Nephron (organoid): ENCODE data around the gene ISG20.
A peak's percentile ranks its signal among the peaks of the same experiment; 100 is the strongest.

Experiments used
- H3K27ac Mint-ChIP-seq, 3 experiments: 2 replicates each; pipeline ENCODE4 v1.8.0; 2020; ENCODE audit warnings: mixed read lengths in 3 of 3, mild to moderate bottlenecking in 2 of 3, moderate library complexity in 1 of 3
- H3K27me3 Mint-ChIP-seq: 2 replicates; pipeline ENCODE4 v1.8.0; 2021; ENCODE audit warnings: low read depth, mild to moderate bottlenecking, moderate library complexity, mixed read lengths
- H3K36me3 Mint-ChIP-seq: 2 replicates; pipeline ENCODE4 v1.8.0; 2020; ENCODE audit warnings: low read depth, mixed read lengths
- H3K4me1 Mint-ChIP-seq: 2 replicates; pipeline ENCODE4 v1.8.0; 2020; ENCODE audit warnings: mixed read lengths
- H3K4me3 Mint-ChIP-seq, 3 experiments: 2 replicates each; pipeline ENCODE4 v1.8.0; 2020; ENCODE audit warnings: mild to moderate bottlenecking in 3 of 3, mixed read lengths in 3 of 3, moderate library complexity in 2 of 3
- H3K9me3 Mint-ChIP-seq: 2 replicates; pipeline ENCODE4 v1.8.0; 2020; ENCODE audit warnings: mixed read lengths
- CTCF ChIP-seq, 3 experiments: fragments of 200-600 bp; sonication (generic); IDR thresholded peaks; one replicate each; pipeline ENCODE4 v1.5.0; 2021; ENCODE audit warnings: antibody characterized with exemption in 3 of 3; ENCODE audit not compliant: unreplicated experiment in 3 of 3

The ISG20 gene

GRCh38 chr15:88655800-88656488, 17.1 kb downstream of the ISG20 start:
- Mint-ChIP-seq H3K4me1 (no peaks in the 10 kb centered on the region), H3K36me3 (no peaks in the 10 kb centered on the region), H3K9me3 (no peaks in the 10 kb centered on the region), H3K27me3 (peaks cover 39% of the 10 kb centered on the region), H3K27ac (no peak overlapping the region), H3K4me3 (no peak overlapping the region)
- TF ChIP-seq CTCF (IDR thresholded peaks at IDR 0.05; ENCODE audit: unreplicated experiment in 3 of 3) = no peak

GRCh38 chr15:88656760-88657221, 18.0 kb downstream of the ISG20 start:
- H3K4me1 Mint-ChIP-seq = no peaks in the 10 kb centered on the region
- peaks cover 39% of the 10 kb centered on the region for H3K27me3 Mint-ChIP-seq
- no peak overlapping the region for H3K4me3 Mint-ChIP-seq
- H3K27ac Mint-ChIP-seq = no peak overlapping the region
- H3K9me3 Mint-ChIP-seq = no peaks in the 10 kb centered on the region
- TF ChIP-seq CTCF (IDR thresholded peaks at IDR 0.05; ENCODE audit: unreplicated experiment in 3 of 3) = no peak
- H3K36me3 Mint-ChIP-seq = no peaks in the 10 kb centered on the region

GRCh38 chr15:88657326-88658069, 18.7 kb downstream of the ISG20 start:
- no peak overlapping the region for H3K4me3 Mint-ChIP-seq
- H3K27me3 Mint-ChIP-seq = peaks cover 39% of the 10 kb centered on the region
- H3K9me3 Mint-ChIP-seq = peaks cover 6% of the 10 kb centered on the region
- peak; percentile 63 to 77 (median 68) for TF ChIP-seq CTCF (IDR thresholded peaks at IDR 0.05; ENCODE audit: unreplicated experiment in 3 of 3)
- H3K27ac Mint-ChIP-seq = peak overlapping the region in 1 of 3 experiments; percentile 66
- H3K36me3 Mint-ChIP-seq = no peaks in the 10 kb centered on the region
- no peaks in the 10 kb centered on the region for H3K4me1 Mint-ChIP-seq

- no peaks in the 10 kb centered on the region for H3K4me1 Mint-ChIP-seq
- peaks cover 34% of the 10 kb centered on the region for H3K27me3 Mint-ChIP-seq
- H3K36me3 Mint-ChIP-seq = no peaks in the 10 kb centered on the region
- no peak overlapping the region for H3K27ac Mint-ChIP-seq
- no peak overlapping the region for H3K4me3 Mint-ChIP-seq
- peaks cover 6% of the 10 kb centered on the region for H3K9me3 Mint-ChIP-seq
- no peak for TF ChIP-seq CTCF (IDR thresholded peaks at IDR 0.05; ENCODE audit: unreplicated experiment in 3 of 3)
These were observed 19.5 kb downstream of the ISG20 start for GRCh38 chr15:88658070-88658965.

GRCh38 chr15:88658972-88659931, 20.4 kb downstream of the ISG20 start:
- H3K27ac Mint-ChIP-seq = no peak overlapping the region
- peaks cover 34% of the 10 kb centered on the region for H3K27me3 Mint-ChIP-seq
- no peaks in the 10 kb centered on the region for H3K36me3 Mint-ChIP-seq
- peaks cover 6% of the 10 kb centered on the region for H3K9me3 Mint-ChIP-seq
- H3K4me1 Mint-ChIP-seq = no peaks in the 10 kb centered on the region
- TF ChIP-seq CTCF (IDR thresholded peaks at IDR 0.05; ENCODE audit: unreplicated experiment in 3 of 3) = no peak
- H3K4me3 Mint-ChIP-seq = no peak overlapping the region
